Common myeloid progenitor, CD34-positive (primary cell): ENCODE results near the gene MVK.
A peak's percentile ranks its signal among the peaks of the same experiment; 100 is the strongest.

Source experiments
- CTCF ChIA-PET: fragments of 350-600 bp; sonication (Branson Sonifier 250); formaldehyde crosslinking; loops from one replicate; lab custom pipeline; 2021; ENCODE audit warnings: antibody characterized with exemption; lab: Charles Lee
- POLR2A ChIA-PET: fragments of 350-600 bp; sonication (Branson Sonifier 250); formaldehyde crosslinking; loops from one replicate; lab custom pipeline; 2021; ENCODE audit warnings: antibody characterized with exemption; lab: Charles Lee
- DNase-seq, 3 donors: peaks; one replicate each; pipeline versions ENCODE4 v3.0.0 to v3.0.0-alpha.2; 2013
- H3K27ac ChIP-seq, 2 experiments: 1 replicate in 1 of 2; 2 replicates in 1 of 2; pipeline ENCODE4 v1.7.0; 2013; ENCODE audit warnings: inconsistent platforms in 2 of 2, low read length in 2 of 2, mild to moderate bottlenecking in 2 of 2, low read depth in 1 of 2, moderate library complexity in 1 of 2; ENCODE audit not compliant: severe bottlenecking in 2 of 2, insufficient read depth in 1 of 2, poor library complexity in 1 of 2
- H3K27me3 ChIP-seq, 5 experiments: replicated peaks in 2 of 5; 1 replicate in 3 of 5; 2 replicates in 2 of 5; pipeline versions ENCODE4 v1.6.1 to v1.7.0; 2013; ENCODE audit warnings: low read length in 4 of 5, mild to moderate bottlenecking in 2 of 5, moderate library complexity in 2 of 5, inconsistent platforms in 1 of 5; ENCODE audit not compliant: insufficient read depth in 5 of 5, control insufficient read depth in 4 of 5
- H3K36me3 ChIP-seq, 4 experiments: 1 replicate in 2 of 4; 2 replicates in 2 of 4; pipeline versions ENCODE4 v1.6.1 to v1.7.0; 2013; ENCODE audit warnings: low read length in 3 of 4, control low read depth in 1 of 4, mild to moderate bottlenecking in 1 of 4; ENCODE audit not compliant: control insufficient read depth in 4 of 4, insufficient read depth in 4 of 4
- H3K4me1 ChIP-seq, 4 experiments: 1 replicate in 3 of 4; 2 replicates in 1 of 4; pipeline versions ENCODE4 v1.6.1 to v1.7.1; 2013; ENCODE audit warnings: low read length in 3 of 4, mild to moderate bottlenecking in 3 of 4, control low read depth in 1 of 4, inconsistent platforms in 1 of 4, moderate library complexity in 1 of 4; ENCODE audit not compliant: control insufficient read depth in 4 of 4, insufficient read depth in 4 of 4; ENCODE audit errors: control extremely low read depth in 1 of 4
- H3K4me3 ChIP-seq, 7 experiments: 1 replicate in 4 of 7; 2 replicates in 3 of 7; pipeline versions ENCODE4 v1.5.1 to v1.7.0; 2013; ENCODE audit warnings: mild to moderate bottlenecking in 7 of 7, low read length in 6 of 7, moderate library complexity in 6 of 7, inconsistent platforms in 2 of 7, low read depth in 2 of 7, control low read depth in 1 of 7; ENCODE audit not compliant: insufficient read depth in 4 of 7, control insufficient read depth in 1 of 7; ENCODE audit errors: extremely low read depth in 1 of 7
- H3K9me3 ChIP-seq, 5 experiments: 1 replicate in 4 of 5; 2 replicates in 1 of 5; pipeline versions ENCODE4 v1.6.1 to v1.7.1; 2013; ENCODE audit warnings: low read length in 4 of 5, mild to moderate bottlenecking in 2 of 5, inconsistent platforms in 1 of 5, low read depth in 1 of 5, moderate library complexity in 1 of 5; ENCODE audit not compliant: control insufficient read depth in 4 of 5, insufficient read depth in 2 of 5; ENCODE audit errors: control extremely low read depth in 1 of 5
- WGBS: methylation state at CpG from one replicate; pipeline ENCODE4 v1.1.5; 2013; ENCODE audit not compliant: insufficient coverage; 5-methylcytosine and 5-hydroxymethylcytosine counted together

Gene MVK

DNA sequence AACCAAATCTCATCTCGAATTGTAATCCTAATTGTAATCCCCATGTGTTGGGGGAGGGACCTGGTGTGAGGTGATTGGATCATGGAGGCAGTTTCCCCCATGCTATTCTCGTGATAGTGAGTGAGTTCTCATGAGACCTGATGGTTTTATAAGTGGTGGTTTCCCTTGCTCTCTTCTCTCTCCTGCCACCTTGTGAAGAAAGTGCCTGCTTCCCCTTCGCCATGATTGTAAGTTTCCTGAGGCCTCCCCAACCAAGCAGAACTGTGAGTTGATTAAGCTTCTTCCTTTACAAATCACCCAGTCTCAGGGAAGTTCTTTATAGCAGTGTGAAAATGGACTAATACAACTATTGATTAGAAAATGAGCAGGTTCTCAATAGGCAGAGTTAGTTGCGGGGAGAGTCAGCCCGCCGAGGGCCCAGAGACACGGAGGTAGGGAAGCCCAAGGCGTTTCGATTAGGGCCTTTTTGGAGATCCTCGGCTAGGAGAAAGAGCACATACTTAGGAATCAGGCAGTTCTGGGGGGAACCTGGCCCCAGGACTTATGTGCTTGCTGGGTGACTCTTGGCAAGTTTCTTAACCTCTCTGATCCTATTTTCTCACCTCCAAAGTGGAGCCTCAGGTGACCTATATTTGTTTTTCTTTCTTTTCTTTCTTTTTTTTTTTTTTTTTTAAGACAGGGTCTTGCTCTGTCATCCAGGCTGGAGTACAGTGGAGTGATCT, 65.7 kb downstream of the MVK start:
- H3K9me3 ChIP-seq: peaks cover 0 to 2% (median 0%) of the 10 kb centered on the region in 5 experiments
- H3K36me3 ChIP-seq: no peaks in the 10 kb centered on the region
- peaks cover 0 to 3% (median 0%) of the 10 kb centered on the region in 5 experiments for H3K27me3 ChIP-seq
- DNase-seq: peak; percentile 11 to 82 (median 59)
- H3K4me3 ChIP-seq: no peak overlapping the region
- POLR2A ChIA-PET: no interaction called here
- CTCF ChIA-PET: interaction anchor here (0.7 kb wide), 2 partner anchors 16 to 42 kb away, joined by 3 read pairs; no protein-coding TSS in a partner anchor
- H3K4me1 ChIP-seq: peaks cover 0 to 2% (median 0%) of the 10 kb centered on the region in 4 experiments
- 92% methylated on average over 8 of the region's 10 CpGs for WGBS
- no peak overlapping the region for H3K27ac ChIP-seq

DNA sequence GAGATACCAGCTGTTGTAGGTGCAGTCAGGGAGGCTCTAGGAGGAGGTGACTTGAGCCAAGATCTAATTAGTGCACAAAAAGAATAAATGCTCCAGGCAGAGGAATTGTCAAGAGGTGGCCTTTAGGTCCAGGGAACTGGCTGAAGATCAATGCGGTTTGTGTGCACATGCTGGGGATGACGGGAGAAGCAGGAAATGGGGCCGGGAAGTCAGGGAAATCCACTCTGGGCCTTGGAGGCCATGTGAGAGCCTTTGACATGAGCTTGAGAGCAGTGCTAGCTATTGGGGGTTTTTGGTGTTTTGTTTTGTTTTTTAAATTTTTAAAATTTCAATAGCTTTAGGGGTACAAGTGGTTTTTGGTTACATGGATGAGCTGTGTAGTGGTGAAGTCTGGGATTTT, 67.4 kb downstream of the MVK start:
- Histone ChIP-seq H3K36me3 (no peaks in the 10 kb centered on the region), H3K27ac (no peak overlapping the region), H3K9me3 (no peaks in the 10 kb centered on the region), H3K4me1 (peaks cover 0 to 2% (median 0%) of the 10 kb centered on the region in 4 experiments), H3K4me3 (no peak overlapping the region), H3K27me3 (peaks cover 0 to 7% (median 0%) of the 10 kb centered on the region in 5 experiments)
- CTCF ChIA-PET: no interaction called here
- 86% methylated on average over 3 of the region's 3 CpGs for WGBS
- POLR2A ChIA-PET: interaction anchor here (1.1 kb wide), 1 partner anchor 52 kb away, joined by 4 read pairs; no protein-coding TSS in a partner anchor
- DNase-seq: no peak

GRCh38 chr12:109641422-109641821, 67.8 kb downstream of the MVK start:
- no peak for DNase-seq
- H3K4me3 ChIP-seq: no peak overlapping the region
- no peaks in the 10 kb centered on the region for H3K36me3 ChIP-seq
- H3K27ac ChIP-seq: no peak overlapping the region
- H3K27me3 ChIP-seq: peaks cover 0 to 10% (median 0%) of the 10 kb centered on the region in 5 experiments
- H3K4me1 ChIP-seq: peaks cover 0 to 2% (median 0%) of the 10 kb centered on the region in 4 experiments
- no CpG with 5 or more reads among the region's 2 CpGs for WGBS
- H3K9me3 ChIP-seq: no peaks in the 10 kb centered on the region
- ChIA-PET POLR2A (interaction anchor here (1.1 kb wide), 1 partner anchor 51 kb away, joined by 4 read pairs; no protein-coding TSS in a partner anchor), CTCF (no interaction called here)

GRCh38 chr12:109642506-109643132, 69.0 kb downstream of the MVK start:
- Histone ChIP-seq H3K27ac (no peak overlapping the region), H3K36me3 (no peaks in the 10 kb centered on the region), H3K27me3 (peaks cover 0 to 14% (median 3%) of the 10 kb centered on the region in 5 experiments), H3K4me1 (peaks cover 0 to 2% (median 0%) of the 10 kb centered on the region in 4 experiments), H3K4me3 (no peak overlapping the region), H3K9me3 (no peaks in the 10 kb centered on the region)
- ChIA-PET POLR2A (no interaction called here), CTCF (interaction anchor here (1.4 kb wide), 1 partner anchor 45 kb away, joined by 4 read pairs; no protein-coding TSS in a partner anchor)
- 52% methylated on average over 8 of the region's 10 CpGs for WGBS
- peak in 2 of 3 donors; percentile 62 to 71 for DNase-seq

GRCh38 chr12:109645194-109645593, 71.6 kb downstream of the MVK start:
- Histone ChIP-seq H3K4me1 (peaks cover 0 to 2% (median 0%) of the 10 kb centered on the region in 4 experiments), H3K4me3 (no peak overlapping the region), H3K9me3 (no peaks in the 10 kb centered on the region), H3K36me3 (no peaks in the 10 kb centered on the region), H3K27me3 (peaks cover 0 to 14% (median 3%) of the 10 kb centered on the region in 5 experiments), H3K27ac (no peak overlapping the region)
- WGBS: 91% methylated on average over 4 of the region's 11 CpGs
- ChIA-PET POLR2A (no interaction called here), CTCF (interaction anchor here (1.5 kb wide), 1 partner anchor 48 kb away, joined by 4 read pairs; no protein-coding TSS in a partner anchor)
- no peak for DNase-seq

- H3K9me3 ChIP-seq: no peaks in the 10 kb centered on the region
- no peak overlapping the region for H3K27ac ChIP-seq
- H3K27me3 ChIP-seq: peaks cover 0 to 14% (median 6%) of the 10 kb centered on the region in 5 experiments
- ChIA-PET POLR2A (no interaction called here), CTCF (interaction anchor here (1.5 kb wide), 1 partner anchor 48 kb away, joined by 4 read pairs; no protein-coding TSS in a partner anchor)
- no peak for DNase-seq
- no peak overlapping the region for H3K4me3 ChIP-seq
- no peaks in the 10 kb centered on the region for H3K36me3 ChIP-seq
- WGBS: 92% methylated on average over 8 of the region's 11 CpGs
- H3K4me1 ChIP-seq: peaks cover 0 to 2% (median 0%) of the 10 kb centered on the region in 4 experiments
Observed at GRCh38 chr12:109645708-109646107, 72.1 kb downstream of the MVK start.
